GM12878 (cell line): ENCODE results near the gene TBCB. TPM values are rescaled to one million over a fixed set of nuclear protein-coding genes. Genes with fewer than 3 reads are reported as not detected.

ENCODE experiments used
- ATAC-seq: fragments of 200-7000 bp; cut with Tn5 transposase; 3 replicates; pipeline ENCODE4 v1.9.1; 2020; ENCODE audit warnings: mild to moderate bottlenecking, moderate library complexity
- BruUV-seq: library from RNA; stranded (reverse); fragments of 400-500 nt; replicated peaks from 2 replicates; lab custom pipeline; 2021; lab: Mats Ljungman, UMichigan
- CTCF ChIA-PET: fragments of 300-600 bp; sonication (Branson Sonifier 250); formaldehyde crosslinking; extraction: SDS; loops from one replicate; lab custom pipeline; 2021; ENCODE audit warnings: inconsistent platforms; lab: Yijun Ruan, JAX
- POLR2A ChIA-PET: fragments of 350-600 bp; formaldehyde crosslinking; extraction: SDS; loops from one replicate; lab custom pipeline; 2021; ENCODE audit warnings: inconsistent platforms; lab: Charles Lee
- RAD21 ChIA-PET: fragments of 300-600 bp; sonication (Branson Sonifier 250); formaldehyde crosslinking; loops from one replicate; lab custom pipeline; 2023; ENCODE audit warnings: antibody characterized with exemption; ENCODE audit not compliant: unreplicated experiment; lab: Charles Lee
- SMC1A ChIA-PET: fragments of 300-600 bp; sonication (Branson Sonifier 250); formaldehyde crosslinking; loops from one replicate; lab custom pipeline; 2023; ENCODE audit not compliant: unreplicated experiment, uncharacterized antibody; lab: Charles Lee
- DNase-seq: peaks from one replicate; pipeline ENCODE4 v3.0.0-alpha.2; 2011; ENCODE audit warnings: low read depth, low spot score
- FAIRE-seq: peaks from 3 replicates; lab custom pipeline; 2011; peaks lifted over from hg19 to GRCh38; lab: Jason Lieb, UNC
- H2AFZ ChIP-seq: 2 replicates; pipeline ENCODE4 v1.6.0; 2011; ENCODE audit warnings: low read depth, low read length, control low read depth; ENCODE audit not compliant: control insufficient read depth
- H3K27ac ChIP-seq: 2 replicates; pipeline ENCODE4 v1.5.1; 2011; ENCODE audit warnings: control low read depth; ENCODE audit not compliant: control insufficient read depth, insufficient read depth
- H3K27me3 ChIP-seq, 2 experiments: replicated peaks in 1 of 2; 2 replicates each; pipeline versions ENCODE4 v1.6.0 to v1.6.1; 2011; ENCODE audit warnings: low read length in 1 of 2; ENCODE audit not compliant: control insufficient read depth in 2 of 2, insufficient read depth in 2 of 2
- H3K36me3 ChIP-seq, 2 experiments: 2 replicates each; pipeline ENCODE4 v1.5.1; 2011; ENCODE audit warnings: low read length in 1 of 2; ENCODE audit not compliant: control insufficient read depth in 2 of 2, insufficient read depth in 2 of 2
- H3K4me1 ChIP-seq: 2 replicates; pipeline ENCODE4 v1.6.1; 2011; ENCODE audit warnings: mild to moderate bottlenecking, low read length, moderate library complexity, mixed read lengths; ENCODE audit not compliant: control insufficient read depth, insufficient read depth
- H3K4me2 ChIP-seq: 2 replicates; pipeline ENCODE4 v1.6.0; 2011; ENCODE audit warnings: control low read depth; ENCODE audit not compliant: control insufficient read depth, insufficient read depth
- H3K4me3 ChIP-seq: fragments of 200-600 bp; sonication (generic); 2 replicates; pipeline ENCODE4 v1.5.1; 2016
- H3K79me2 ChIP-seq: 2 replicates; pipeline ENCODE4 v1.6.0; 2011; ENCODE audit warnings: low read length; ENCODE audit not compliant: control insufficient read depth, insufficient read depth
- H3K9ac ChIP-seq: 2 replicates; pipeline ENCODE4 v1.8.0; 2011; ENCODE audit warnings: low read length, control low read depth, mixed read lengths; ENCODE audit not compliant: control insufficient read depth, insufficient read depth
- H3K9me3 ChIP-seq: replicated peaks from 3 replicates; pipeline ENCODE4 v1.5.1; 2011; ENCODE audit warnings: mild to moderate bottlenecking, low read length; ENCODE audit not compliant: control insufficient read depth, insufficient read depth
- H4K20me1 ChIP-seq: 2 replicates; pipeline ENCODE4 v1.6.0; 2011; ENCODE audit not compliant: control insufficient read depth, insufficient read depth
- CUX1 ChIP-seq: IDR thresholded peaks from 2 replicates; pipeline ENCODE4 v1.6.1; 2012; ENCODE audit warnings: improper control_type of control experiment, low read depth, low read length; ENCODE audit not compliant: insufficient replicate concordance
- DPF2 ChIP-seq: fragments of 450-650 bp; IDR thresholded peaks from 2 replicates; pipeline ENCODE4 v1.6.1; 2017; ENCODE audit warnings: mild to moderate bottlenecking
- EZH2 ChIP-seq: IDR thresholded peaks from 2 replicates; pipeline ENCODE4 v1.6.1; 2012; ENCODE audit warnings: low read depth, mild to moderate bottlenecking, control low read depth, inconsistent platforms, low read length, borderline replicate concordance; ENCODE audit not compliant: control insufficient read depth
- GATAD2B ChIP-seq: fragments of 450-650 bp; conservative IDR thresholded peaks from 2 replicates; pipeline ENCODE4 v1.6.1; 2017; ENCODE audit warnings: low read depth, mild to moderate bottlenecking, moderate library complexity
- KDM1A ChIP-seq: fragments of 200-600 bp; sonication (generic); IDR thresholded peaks from 2 replicates; pipeline ENCODE4 v1.6.1; 2016; ENCODE audit warnings: borderline replicate concordance
- MEF2A ChIP-seq: IDR thresholded peaks from 2 replicates; pipeline ENCODE4 v1.6.1; 2011; ENCODE audit warnings: low read depth, mild to moderate bottlenecking, low read length, moderate library complexity; ENCODE audit not compliant: insufficient read depth
- NR2F1 ChIP-seq: fragments of 450-650 bp; conservative IDR thresholded peaks from 2 replicates; pipeline ENCODE4 v1.6.1; 2017; ENCODE audit warnings: mild to moderate bottlenecking
- PAX5 ChIP-seq: IDR thresholded peaks from 2 replicates; pipeline ENCODE4 v1.6.1; 2011; ENCODE audit warnings: low read depth, low read length, borderline replicate concordance
- PML ChIP-seq: IDR thresholded peaks from 2 replicates; pipeline ENCODE4 v1.6.1; 2012; ENCODE audit warnings: low read length, inconsistent platforms
- POLR2A ChIP-seq: IDR thresholded peaks from 2 replicates; pipeline ENCODE4 v1.6.1; 2011; ENCODE audit warnings: low read depth, mild to moderate bottlenecking, low read length
- POU2F2 ChIP-seq: IDR thresholded peaks from 3 replicates; pipeline ENCODE4 v1.6.1; 2011; ENCODE audit warnings: low read depth, mild to moderate bottlenecking, low read length, borderline replicate concordance
- RAD21 ChIP-seq: IDR thresholded peaks from 2 replicates; pipeline ENCODE4 v1.6.1; 2011; ENCODE audit warnings: mild to moderate bottlenecking, low read depth, low read length, moderate library complexity; ENCODE audit not compliant: insufficient read depth
- TBL1XR1 ChIP-seq: IDR thresholded peaks from 2 replicates; pipeline ENCODE4 v1.6.1; 2012; ENCODE audit warnings: low read depth, low read length, improper control_type of control experiment
- TCF12 ChIP-seq: IDR thresholded peaks from 2 replicates; pipeline ENCODE4 v1.6.1; 2011; ENCODE audit warnings: low read depth, mild to moderate bottlenecking, low read length
- USF2 ChIP-seq: IDR thresholded peaks from 2 replicates; pipeline ENCODE4 v1.6.1; 2011; ENCODE audit warnings: low read depth, low read length, improper control_type of control experiment, borderline replicate concordance
- YY1 ChIP-seq: IDR thresholded peaks from 2 replicates; pipeline ENCODE4 v1.6.1; 2011; ENCODE audit warnings: low read depth, mild to moderate bottlenecking, low read length
- WGBS: methylation state at CpG from one replicate; pipeline ENCODE4 v1.1.6; 2016; ENCODE audit warnings: low lambda C conversion rate; ENCODE audit not compliant: insufficient replicate concordance, insufficient coverage; ENCODE audit errors: missing lambda C conversion rate; 5-methylcytosine and 5-hydroxymethylcytosine counted together
- in situ Hi-C: fragments of 300-500 bp; cut with MboI; formaldehyde crosslinking; loops from 9 replicates; pipeline ENCODE4 v1.14.3; 2018; ENCODE audit warnings: mixed read lengths
- intact Hi-C: fragments of 100-400 bp; cut with micrococcal nuclease; formaldehyde crosslinking; loops from one replicate; pipeline ENCODE4 v1.14.2; 2022; ENCODE audit not compliant: unreplicated experiment
- polyA plus RNA-seq, 11 experiments: library from polyadenylated mRNA; depleted of rRNA in 4 of 11; unstranded in 6 of 11; stranded (reverse) in 5 of 11; fragments of >200 nt; fragmentation: Nextera tagmentation in 4 of 11; fragmentation: Illumina TruSeq in 1 of 11; extraction: Ambion mirVana in 4 of 11; extraction: Trizol in 1 of 11; gene quantifications; 1 replicate in 1 of 11; 2 replicates in 10 of 11; pipeline versions ENCODE4 v1.2.1 to v1.2.3, GENCODE V29; 2011 to 2016; ENCODE audit warnings: inconsistent platforms in 2 of 11, missing spikeins in 2 of 11, low read depth in 1 of 11
- total RNA-seq, 4 experiments: library from RNA; depleted of rRNA in 3 of 4; stranded (reverse); fragments of >200 nt in 3 of 4; fragmentation: Illumina TruSeq in 1 of 4; extraction: Trizol in 1 of 4; gene quantifications; 2 replicates each; pipeline versions ENCODE4 v1.2.1 to v1.2.3, GENCODE V29; 2013 to 2021

TBCB gene
- total and polyA plus RNA-seq, 10 of the 15 experiments (the other 5 are each of a cell fraction or from before 2014, with no cell fraction given), result 9.4 to 193 (median 126) TPM

GRCh38 chr19:36113894-36114720 is 1.2 kb upstream of the TBCB start:
- ChIA-PET POLR2A (interaction anchor here (0.6 to 1.6 kb wide), 5 partner anchors 14 to 518 kb away, joined by 3 to 11 read pairs (median 4); partner anchors contain the start of genes CAPNS1, ZNF146 and ZNF565), CTCF (interaction anchor here (1.8 to 2.9 kb wide), 3 partner anchors 14 to 56 kb away, joined by 6 to 10 read pairs (median 7); no protein-coding TSS in a partner anchor), SMC1A (interaction anchor here (0.9 to 2.9 kb wide), 4 partner anchors 13 to 232 kb away, joined by 3 to 12 read pairs (median 9); partner anchors contain the start of genes ZNF146 and ZNF565), RAD21 (interaction anchor here (1.9 kb wide), 1 partner anchor 100 kb away, joined by 5 read pairs; the partner anchor contains the start of gene ALKBH6)
- ATAC-seq (peak; percentile 1), DNase-seq (no peak), FAIRE-seq (no peak)
- in situ Hi-C loops, result loop anchor here (10.0 kb wide), 1 partner anchor 371 kb away; the partner anchor contains the start of gene ZNF566
- 10% methylated on average over 46 of the region's 48 CpGs for WGBS
- H3K4me1 ChIP-seq, result peaks cover 9% of the 10 kb centered on the region
- no peaks in the 10 kb centered on the region for H3K27me3 ChIP-seq
- peak overlapping the region; percentile 72 for H3K4me2 ChIP-seq
- H3K4me3 ChIP-seq, result peak overlapping the region; percentile 89
- peaks cover 24% of the 10 kb centered on the region for H3K79me2 ChIP-seq
- intact Hi-C loops, result loop anchor here (2.0 to 10.0 kb wide), 3 partner anchors 59 to 1261 kb away; partner anchors contain the start of genes THAP8, WDR62, ZNF146 and ZNF527
- BruUV-seq, result TSS peak; percentile 82
- peak overlapping the region; percentile 80 for H3K27ac ChIP-seq
- H3K9me3 ChIP-seq, result no peaks in the 10 kb centered on the region
- no peaks in the 10 kb centered on the region for H4K20me1 ChIP-seq
- peaks cover 3 to 4% of the 10 kb centered on the region in 2 experiments for H3K36me3 ChIP-seq
- peak overlapping the region; percentile 88 for H2AFZ ChIP-seq
- peak overlapping the region; percentile 96 for H3K9ac ChIP-seq
- TF ChIP-seq MEF2A (no peak), TCF12 (no peak), GATAD2B (peak; percentile 18; the same call in 1 of the 2 replicates), TBL1XR1 (no peak), PAX5 (no peak), KDM1A (no peak), NR2F1 (no peak), DPF2 (0 out of 2 replicates have a peak, but pooled peaks have one; percentile 1), PML (no peak), USF2 (no peak), POU2F2 (no peak), RAD21 (peak; percentile 26; the same call in 1 of the 2 replicates), EZH2 (no peak), YY1 (no peak), CUX1 (no peak), POLR2A (no peak)
